GM18907 (cell line): ENCODE data around the gene AK4.
A peak's percentile ranks its signal among the peaks of the same experiment; 100 is the strongest.
"Not testable (repeated sequence)": the region's sequence is repeated elsewhere in the genome, so short reads cannot be mapped to it uniquely, and the experiment has no call there.

Experiments used
- ATAC-seq: cut with Tn5 transposase; IDR thresholded peaks from one replicate; pipeline ENCODE4 v1.9.1; 2021; ENCODE audit warnings: mild to moderate bottlenecking, moderate library complexity; ENCODE audit not compliant: unreplicated experiment

AK4 gene

GRCh38 chr1:65148178-65148547, at the start of gene AK4:
Gene AK4 (plus strand): TSS chr1:65148203. CDS start chr1:65148408, 205 bp downstream.
- peak; percentile 24 for ATAC-seq

- ATAC-seq: no peak
These were observed 44.2 kb upstream of the AK4 start for GRCh38 chr1:65103807-65104206.

- ATAC-seq: no peak
These were observed 43.0 kb upstream of the AK4 start for GRCh38 chr1:65104854-65105534.

DNA sequence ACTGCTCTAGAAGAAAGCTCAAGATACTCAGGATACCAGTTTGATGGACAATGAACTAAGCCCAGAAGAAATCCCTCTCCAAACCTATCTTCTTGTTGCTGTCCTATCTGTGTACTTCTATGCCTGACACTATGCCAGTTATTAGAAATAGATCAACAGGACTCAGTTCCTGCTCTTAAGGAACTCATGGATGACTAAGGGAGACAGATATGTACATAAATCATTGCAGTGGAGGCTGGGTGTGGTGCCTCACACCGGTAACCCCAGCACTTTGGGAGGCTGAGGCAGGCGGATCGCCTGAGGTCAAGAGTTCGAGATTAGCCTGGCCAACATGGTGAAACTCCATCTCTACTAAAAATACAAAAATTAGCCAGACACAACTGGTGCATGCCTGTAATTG, 42.4 kb upstream of the AK4 start:
- ATAC-seq: no peak

- no peak for ATAC-seq
These were observed 39.9 kb upstream of the AK4 start for GRCh38 chr1:65108025-65108642.

DNA sequence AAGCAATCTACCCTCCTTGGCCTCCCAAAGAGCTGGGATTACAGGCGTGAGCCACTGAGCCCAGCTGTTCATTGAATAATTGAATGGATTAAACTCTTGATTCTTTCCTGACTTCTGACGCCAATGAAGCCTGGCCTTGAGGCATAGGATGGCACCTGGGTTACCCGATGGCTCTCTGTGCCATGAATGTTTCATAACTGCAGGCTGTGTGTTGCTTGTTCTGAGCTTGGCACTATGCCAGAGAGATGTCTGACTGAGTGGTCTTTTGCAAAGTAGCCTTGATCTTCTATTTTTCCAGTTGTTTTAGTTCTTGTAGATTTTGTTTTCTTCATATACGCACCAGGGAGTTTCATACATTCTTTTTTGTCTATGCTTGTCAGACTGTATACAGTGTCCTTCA, 38.5 kb upstream of the AK4 start:
- no peak for ATAC-seq

GRCh38 chr1:65112811-65113210, 35.2 kb upstream of the AK4 start:
- ATAC-seq: no peak

DNA sequence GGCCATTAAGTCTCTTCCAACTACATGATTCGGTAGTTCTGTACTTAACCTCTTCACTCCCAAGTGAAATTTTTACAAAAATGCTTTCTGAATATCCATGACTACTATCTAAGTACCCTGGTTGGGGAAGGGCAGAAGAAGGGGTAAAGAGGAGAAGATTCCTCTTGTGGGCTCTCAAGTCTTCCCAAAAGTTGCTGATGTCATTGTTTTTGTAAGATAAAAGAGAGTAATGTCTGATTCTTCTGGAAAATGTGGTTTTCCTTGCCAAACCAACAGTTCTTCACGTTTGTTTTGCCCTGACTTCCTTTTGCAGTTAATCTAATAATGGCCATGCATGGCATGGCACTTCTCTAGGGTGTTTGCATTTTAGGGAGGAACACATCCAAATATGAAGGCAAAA, 34.7 kb upstream of the AK4 start:
- no peak for ATAC-seq

GRCh38 chr1:65114322-65114721, 33.7 kb upstream of the AK4 start:
- no peak for ATAC-seq

DNA sequence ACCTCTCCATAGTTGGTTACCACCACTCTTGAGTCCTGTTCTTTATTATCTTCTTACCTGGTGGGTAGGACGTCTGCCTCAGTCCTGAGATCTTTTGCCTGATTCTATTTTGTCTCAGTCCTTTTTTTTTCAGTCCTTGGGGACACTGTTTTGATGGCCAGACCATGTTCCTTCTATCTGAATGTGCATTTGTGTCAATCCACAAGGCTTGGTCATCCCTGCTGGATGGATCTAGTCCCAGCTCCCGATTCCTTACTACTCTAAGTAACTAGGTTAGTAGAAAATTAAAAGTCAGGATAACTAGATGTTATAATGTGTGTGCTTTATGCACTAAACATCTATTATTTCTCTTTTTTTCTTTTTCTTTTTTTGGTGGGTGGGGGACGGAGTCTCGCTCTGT, 28.1 kb upstream of the AK4 start:
- ATAC-seq: no peak

GRCh38 chr1:65129104-65129503, 18.9 kb upstream of the AK4 start:
- ATAC-seq: not testable (repeated sequence)

GRCh38 chr1:65138524-65138923, 9.5 kb upstream of the AK4 start:
- no peak for ATAC-seq

GRCh38 chr1:65139793-65140192, 8.2 kb upstream of the AK4 start:
- not testable (repeated sequence) for ATAC-seq

GRCh38 chr1:65141394-65141793, 6.6 kb upstream of the AK4 start:
- ATAC-seq: no peak

GRCh38 chr1:65141918-65142317, 6.1 kb upstream of the AK4 start:
- no peak for ATAC-seq

- ATAC-seq: not testable (repeated sequence)
These were observed 4.8 kb upstream of the AK4 start for GRCh38 chr1:65143112-65143658.

DNA sequence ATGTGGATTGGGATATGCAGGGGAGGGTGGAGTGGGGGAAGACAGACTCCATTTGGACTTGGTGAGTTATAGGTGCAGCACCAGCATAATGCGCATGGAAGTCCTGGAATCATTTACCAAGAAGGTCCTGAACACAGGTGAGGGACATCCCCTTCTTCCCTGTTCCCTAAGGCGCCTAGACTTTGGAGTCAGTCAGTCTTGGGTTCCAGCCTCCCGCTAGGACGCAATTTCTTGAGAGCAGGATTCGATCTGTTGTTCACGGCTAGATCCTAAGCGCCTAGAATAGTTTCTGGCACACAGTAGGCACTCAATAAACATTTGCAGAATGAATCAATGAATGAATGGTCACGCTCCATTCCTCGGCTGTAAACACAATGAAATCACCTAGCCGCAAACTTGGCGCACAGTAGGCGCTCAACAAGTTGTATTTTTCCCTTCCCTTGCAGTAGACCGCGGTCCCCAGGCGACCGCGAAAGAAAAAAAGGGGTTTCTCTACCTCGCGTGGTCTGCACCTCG, 1.0 kb upstream of the AK4 start:
- ATAC-seq: no peak

- peak; percentile 76 for ATAC-seq
These were observed 402 bp upstream of the AK4 start for GRCh38 chr1:65147424-65148177.

DNA sequence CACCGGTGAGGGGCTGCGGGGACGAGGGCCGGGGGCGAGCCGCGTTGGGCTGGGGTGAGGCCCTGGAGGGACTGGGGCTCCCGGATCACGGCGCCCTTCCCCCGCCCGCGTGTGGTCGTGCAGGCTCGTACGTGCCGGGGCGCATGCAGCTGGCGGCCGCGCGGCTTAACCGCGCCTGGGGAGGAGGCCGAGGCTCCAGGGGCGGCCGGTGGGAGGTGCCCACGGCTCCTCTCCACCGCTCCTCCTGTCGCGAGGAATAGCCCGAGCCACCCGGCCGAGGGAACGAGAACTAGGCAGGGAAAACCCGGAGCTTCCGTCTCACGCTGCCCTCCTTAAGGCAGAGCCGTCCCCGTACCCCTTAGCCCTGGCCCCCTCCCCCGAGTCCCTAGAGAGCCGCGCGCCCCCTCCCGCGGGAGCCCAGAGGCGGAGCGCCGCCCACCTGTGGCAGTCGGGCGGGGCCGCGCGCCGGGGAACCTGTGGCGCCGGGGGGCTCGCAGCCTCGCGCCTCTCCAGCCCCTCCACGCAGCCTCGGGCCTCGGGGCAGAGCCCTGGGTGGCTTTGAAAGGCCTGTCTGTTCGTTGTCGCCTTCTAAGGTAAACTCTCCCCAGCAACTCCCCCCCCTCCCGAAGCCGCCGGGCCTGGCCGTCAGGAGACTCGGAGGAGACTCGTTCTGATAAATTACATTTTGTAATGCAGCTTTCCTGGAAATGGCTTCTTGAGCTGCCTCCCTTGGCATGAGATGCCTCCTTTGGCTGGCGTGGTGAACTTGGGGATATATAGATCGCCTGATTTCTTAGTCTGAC, 746 bp downstream of the AK4 start:
- ATAC-seq: peak; percentile 61

GRCh38 chr1:65149351-65150107, 1.5 kb downstream of the AK4 start:
- peak; percentile 8 for ATAC-seq
